Measurements from ENCODE around the gene RAB5B. TPM values are rescaled to one million over a fixed set of nuclear protein-coding genes. Genes with fewer than 3 reads are reported as not detected.

RAB5B gene
- total RNA-seq, 1 donor from 2014 or later: 138 TPM

DNA sequence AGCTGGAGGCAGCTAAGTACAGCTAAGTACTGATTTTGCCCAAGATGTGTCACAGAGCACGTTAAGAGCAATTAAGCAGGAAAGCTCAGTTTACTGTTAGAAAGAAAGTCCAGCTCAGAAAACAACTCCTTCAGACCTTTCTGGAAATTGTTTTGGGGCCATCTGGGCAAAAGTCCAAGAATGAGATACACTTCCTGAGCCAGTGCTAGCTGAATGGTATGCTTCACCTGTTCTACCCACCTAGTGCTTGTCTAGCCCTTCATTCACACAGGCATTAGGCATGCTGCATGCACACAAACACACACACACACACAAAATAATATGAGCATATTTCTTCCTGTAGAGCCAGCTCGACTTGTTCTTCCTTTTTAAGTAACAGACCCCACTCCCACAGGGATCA, 40.3 kb downstream of the RAB5B start:
- Histone ChIP-seq H3K9me3 (no peaks in the 10 kb centered on the region), H3K4me3 (no peak overlapping the region), H3K27ac (peak overlapping the region; percentile 51), H3K36me3 (no peaks in the 10 kb centered on the region), H3K4me1 (no peaks in the 10 kb centered on the region), H3K27me3 (ENCODE audit: low read depth) (no peaks in the 10 kb centered on the region)
- peak; percentile 84 for ATAC-seq
- intact Hi-C loops (cut with DNase I): no loop called here
- DNase-seq: no peak
- TF ChIP-seq, protein P1, sequence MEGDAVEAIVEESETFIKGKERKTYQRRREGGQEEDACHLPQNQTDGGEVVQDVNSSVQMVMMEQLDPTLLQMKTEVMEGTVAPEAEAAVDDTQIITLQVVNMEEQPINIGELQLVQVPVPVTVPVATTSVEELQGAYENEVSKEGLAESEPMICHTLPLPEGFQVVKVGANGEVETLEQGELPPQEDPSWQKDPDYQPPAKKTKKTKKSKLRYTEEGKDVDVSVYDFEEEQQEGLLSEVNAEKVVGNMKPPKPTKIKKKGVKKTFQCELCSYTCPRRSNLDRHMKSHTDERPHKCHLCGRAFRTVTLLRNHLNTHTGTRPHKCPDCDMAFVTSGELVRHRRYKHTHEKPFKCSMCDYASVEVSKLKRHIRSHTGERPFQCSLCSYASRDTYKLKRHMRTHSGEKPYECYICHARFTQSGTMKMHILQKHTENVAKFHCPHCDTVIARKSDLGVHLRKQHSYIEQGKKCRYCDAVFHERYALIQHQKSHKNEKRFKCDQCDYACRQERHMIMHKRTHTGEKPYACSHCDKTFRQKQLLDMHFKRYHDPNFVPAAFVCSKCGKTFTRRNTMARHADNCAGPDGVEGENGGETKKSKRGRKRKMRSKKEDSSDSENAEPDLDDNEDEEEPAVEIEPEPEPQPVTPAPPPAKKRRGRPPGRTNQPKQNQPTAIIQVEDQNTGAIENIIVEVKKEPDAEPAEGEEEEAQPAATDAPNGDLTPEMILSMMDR (IDR thresholded peaks at IDR 0.05): no peak

DNA sequence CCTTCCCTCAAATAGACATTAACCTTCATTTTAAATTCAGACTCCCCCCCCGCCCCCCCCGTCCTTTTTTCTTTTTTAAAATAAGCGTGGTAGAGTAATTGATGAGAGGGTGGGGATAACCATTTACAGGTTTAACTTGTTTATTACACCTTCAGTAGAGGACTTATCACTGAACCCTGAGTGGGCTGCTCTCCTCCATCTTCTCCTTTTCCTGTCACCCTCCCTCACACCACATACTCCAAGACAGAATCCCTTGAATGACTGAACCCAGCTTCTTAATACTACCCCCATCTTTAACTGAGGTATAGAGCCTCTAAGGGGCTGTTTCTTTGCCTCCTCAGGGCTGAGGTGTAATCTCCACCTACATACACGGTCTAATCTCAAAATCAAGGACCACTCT, 43.3 kb downstream of the RAB5B start:
- Histone ChIP-seq H3K27me3 (ENCODE audit: low read depth) (no peaks in the 10 kb centered on the region), H3K4me3 (no peak overlapping the region), H3K27ac (no peak overlapping the region), H3K9me3 (no peaks in the 10 kb centered on the region), H3K4me1 (peaks cover 19% of the 10 kb centered on the region), H3K36me3 (no peaks in the 10 kb centered on the region)
- intact Hi-C loops (cut with DNase I): no loop called here
- ATAC-seq (no peak), DNase-seq (no peak)
- TF ChIP-seq, protein P1 (IDR thresholded peaks at IDR 0.05): no peak

DNA sequence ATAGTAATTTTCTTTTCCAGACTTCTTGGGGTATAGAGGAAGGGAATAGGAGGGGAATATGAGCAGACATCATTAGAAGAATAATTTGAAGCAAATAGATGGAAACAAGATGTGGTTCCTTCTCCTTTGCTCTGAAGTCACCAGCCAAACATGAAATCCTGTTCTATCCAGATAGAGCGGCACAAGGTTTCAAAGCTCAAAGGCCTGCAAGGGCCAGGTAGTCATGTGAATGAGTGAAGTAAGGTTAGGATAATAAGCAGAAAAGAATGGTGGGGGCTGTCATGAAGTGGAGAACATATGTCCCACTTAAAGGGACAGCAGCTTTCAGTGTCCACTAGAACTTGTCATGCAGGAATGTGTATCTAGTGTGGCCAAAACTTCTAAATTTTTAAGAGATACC, 44.5 kb downstream of the RAB5B start:
- no peak for DNase-seq
- Histone ChIP-seq H3K27ac (no peak overlapping the region), H3K36me3 (no peaks in the 10 kb centered on the region), H3K4me1 (peaks cover 22% of the 10 kb centered on the region), H3K27me3 (ENCODE audit: low read depth) (no peaks in the 10 kb centered on the region), H3K4me3 (no peak overlapping the region), H3K9me3 (no peaks in the 10 kb centered on the region)
- TF ChIP-seq, protein P1 (IDR thresholded peaks at IDR 0.05): no peak
- intact Hi-C loops (cut with DNase I): no loop called here
- no peak for ATAC-seq

DNA sequence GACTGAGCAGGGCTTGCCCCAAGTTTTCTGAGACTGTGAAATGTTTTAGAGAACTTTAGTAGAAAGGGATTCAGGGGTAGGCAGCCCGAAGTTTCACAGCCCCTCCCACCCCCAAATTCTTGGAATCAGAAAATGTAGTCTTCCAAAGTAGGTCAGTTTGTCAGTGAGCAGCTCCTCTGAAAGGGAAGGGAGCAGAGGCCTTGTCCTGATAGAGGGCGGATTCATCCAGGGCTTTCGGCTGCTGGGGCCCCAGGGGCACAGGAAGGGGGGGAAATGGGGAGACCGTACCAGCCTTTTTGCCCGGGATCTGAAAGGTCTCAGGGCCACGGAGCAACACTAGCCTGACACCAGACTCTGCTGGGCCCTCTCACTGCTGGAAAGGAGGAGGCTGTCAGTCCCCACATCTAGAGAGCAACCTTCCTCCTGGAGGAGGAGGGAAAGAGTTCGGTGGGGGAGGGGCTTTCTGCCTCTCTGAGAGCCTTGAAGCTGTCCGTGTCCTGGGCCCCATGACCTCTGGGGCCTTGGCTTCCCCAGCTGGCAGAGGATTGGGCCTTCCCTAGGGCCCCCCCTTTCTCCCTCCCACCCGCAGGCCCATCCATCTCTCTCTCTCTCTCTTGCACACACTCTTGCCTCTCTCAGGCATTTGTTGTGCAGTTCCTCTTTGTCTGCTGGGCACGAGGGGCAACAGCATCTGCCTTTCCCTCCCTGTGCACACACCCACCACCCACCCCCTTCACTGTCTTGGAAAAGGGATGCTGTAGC, 46.7 kb downstream of the RAB5B start, which contains the start of gene IKZF4:
Gene IKZF4, plus strand, starts transcription at position 621 of the 762 bp plus-strand sequence. CDS start 451 bp downstream, outside the sequence.
- peak; percentile 67 for DNase-seq
- TF ChIP-seq, protein P1 (IDR thresholded peaks at IDR 0.05): no peak
- no peaks in the 10 kb centered on the region for H3K27me3 ChIP-seq (ENCODE audit: low read depth)
- intact Hi-C loops (cut with DNase I): no loop called here
- peak within 1 kb of the TSS; percentile 78 for H3K27ac ChIP-seq
- peak within 1 kb of the TSS; percentile 45 for H3K4me3 ChIP-seq
- H3K4me1 ChIP-seq: peaks cover 22% of the 10 kb centered on the region
- H3K36me3 ChIP-seq: peaks cover 6% of the 10 kb centered on the region
- peak; percentile 70 to 83 for ATAC-seq
- H3K9me3 ChIP-seq: no peaks in the 10 kb centered on the region

DNA sequence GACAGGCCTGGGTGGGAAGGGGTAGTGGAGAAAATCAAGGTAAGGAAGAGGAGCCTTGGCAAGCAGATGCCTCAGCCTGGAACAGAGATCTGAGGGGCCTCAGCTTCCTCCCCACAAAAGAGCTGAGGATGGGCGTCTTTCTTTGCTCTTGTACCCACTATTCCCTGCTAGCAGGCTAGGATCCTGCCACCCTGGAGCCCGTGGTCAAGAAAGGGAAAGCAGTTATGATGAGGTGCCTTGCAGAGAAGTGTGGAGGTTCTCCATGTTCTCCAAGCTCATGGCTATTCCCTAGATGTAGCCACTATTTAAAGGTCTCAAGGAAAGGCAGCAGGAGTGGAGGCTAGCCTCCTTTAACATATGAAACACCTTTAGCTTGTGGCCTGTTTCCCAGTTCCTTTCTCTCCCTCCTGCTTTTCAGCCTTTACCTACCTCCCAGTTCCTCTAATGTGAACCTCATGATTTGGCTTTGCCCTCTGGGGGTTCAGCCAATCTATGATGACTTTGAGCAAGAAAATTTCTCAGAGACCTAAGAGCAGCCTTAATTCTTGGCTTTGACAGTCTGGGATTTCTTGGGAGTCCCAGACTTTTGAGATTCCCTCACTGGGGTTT, 48.1 kb downstream of the RAB5B start:
- Histone ChIP-seq H3K27ac (peak overlapping the region; percentile 46), H3K4me3 (peak overlapping the region; percentile 27), H3K4me1 (peaks cover 22% of the 10 kb centered on the region), H3K9me3 (no peaks in the 10 kb centered on the region), H3K27me3 (ENCODE audit: low read depth) (no peaks in the 10 kb centered on the region), H3K36me3 (peaks cover 16% of the 10 kb centered on the region)
- DNase-seq: no peak
- ATAC-seq: no peak
- intact Hi-C loops (cut with DNase I): no loop called here
- TF ChIP-seq, protein P1 (IDR thresholded peaks at IDR 0.05): no peak
